ENCODE measurements around the gene LRRK1.
A peak's percentile ranks its signal among the peaks of the same experiment; 100 is the strongest.

The LRRK1 gene

GRCh38 chr15:100934166-100934565 is 15.0 kb downstream of the LRRK1 start:
- no peak overlapping the region for H3K4me3 ChIP-seq (ENCODE audit: low read length)
- DNase-seq (ENCODE audit: low read depth): peak; percentile 55
- TF ChIP-seq CTCF (conservative IDR thresholded peaks at IDR 0.05; ENCODE audit: low read length): no peak

GRCh38 chr15:100934726-100935125 is 15.6 kb downstream of the LRRK1 start:
- H3K4me3 ChIP-seq (ENCODE audit: low read length): no peak overlapping the region
- no peak for DNase-seq (ENCODE audit: low read depth)
- TF ChIP-seq CTCF (conservative IDR thresholded peaks at IDR 0.05; ENCODE audit: low read length): 0 out of 2 replicates have a peak, but pooled peaks have one; percentile 15

GRCh38 chr15:100937171-100937570 is 18.0 kb downstream of the LRRK1 start:
- no peak overlapping the region for H3K4me3 ChIP-seq (ENCODE audit: low read length)
- no peak for DNase-seq (ENCODE audit: low read depth)
- TF ChIP-seq CTCF (conservative IDR thresholded peaks at IDR 0.05; ENCODE audit: low read length): no peak

GRCh38 chr15:100939791-100940190 is 20.6 kb downstream of the LRRK1 start:
- TF ChIP-seq CTCF (conservative IDR thresholded peaks at IDR 0.05; ENCODE audit: low read length): no peak
- H3K4me3 ChIP-seq (ENCODE audit: low read length): no peak overlapping the region
- DNase-seq (ENCODE audit: low read depth): no peak

- TF ChIP-seq CTCF (conservative IDR thresholded peaks at IDR 0.05; ENCODE audit: low read length): 0 out of 2 replicates have a peak, but pooled peaks have one; percentile 2
- no peak overlapping the region for H3K4me3 ChIP-seq (ENCODE audit: low read length)
- no peak for DNase-seq (ENCODE audit: low read depth)
These were observed 21.7 kb downstream of the LRRK1 start for GRCh38 chr15:100940767-100941379.

- H3K4me3 ChIP-seq (ENCODE audit: low read length): no peak overlapping the region
- no peak for TF ChIP-seq CTCF (conservative IDR thresholded peaks at IDR 0.05; ENCODE audit: low read length)
These were observed 22.4 kb downstream of the LRRK1 start for GRCh38 chr15:100941536-100941935.

GRCh38 chr15:100942656-100943425 is 23.7 kb downstream of the LRRK1 start:
- no peak for DNase-seq (ENCODE audit: low read depth)
- no peak for TF ChIP-seq CTCF (conservative IDR thresholded peaks at IDR 0.05; ENCODE audit: low read length)
- no peak overlapping the region for H3K4me3 ChIP-seq (ENCODE audit: low read length)

More at GRCh38 chr15:100941536-100941935, 22.4 kb downstream of the LRRK1 start:
- DNase-seq (ENCODE audit: low read depth): no peak

Measured in AG10803 (cell line).